ENCODE results near the gene FUBP1. TPM values are rescaled to one million over a fixed set of nuclear protein-coding genes. Genes with fewer than 3 reads are reported as not detected.

Gene FUBP1
- total RNA-seq, 1 experiment from 2014 or later, result 125 TPM

DNA sequence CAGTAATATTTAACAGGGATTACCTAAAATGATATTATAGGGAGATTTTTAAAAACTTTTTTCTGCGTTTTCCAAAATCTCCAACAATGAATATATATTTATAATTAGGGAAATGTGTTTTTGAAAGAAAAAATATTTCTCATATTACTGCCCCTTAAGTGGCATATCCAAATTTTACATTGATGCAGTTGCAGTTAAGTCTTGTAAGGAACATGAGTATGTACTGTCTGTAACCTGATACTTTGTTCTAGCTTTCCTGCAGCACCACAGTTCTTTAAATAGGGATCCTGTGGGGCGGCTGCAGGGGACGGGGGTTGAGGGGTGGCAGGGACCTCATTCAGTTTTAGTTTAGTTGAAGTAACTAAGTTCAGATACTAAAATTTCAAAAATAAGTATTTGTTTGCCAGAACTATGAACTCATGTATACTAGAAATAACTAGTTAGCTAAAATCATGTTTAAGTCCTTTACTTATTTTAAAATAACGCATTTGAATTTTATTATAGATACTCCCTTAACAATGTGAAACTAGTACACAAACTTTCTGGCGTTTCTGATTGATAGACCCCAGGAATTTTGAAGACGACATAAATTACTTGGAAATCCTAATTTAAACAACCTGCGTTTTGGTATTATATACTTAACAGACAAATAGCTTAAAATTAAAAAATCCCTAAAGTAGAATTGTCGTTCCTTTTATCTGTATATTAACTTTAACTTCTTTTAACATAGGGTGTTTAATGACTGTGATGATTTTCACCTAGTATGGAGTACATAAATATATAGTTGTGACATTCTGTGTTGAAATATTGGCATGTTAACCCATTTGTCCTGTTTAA, 25.2 kb upstream of the FUBP1 start:
- Histone ChIP-seq H3K9ac (ENCODE audit: low read length) (peak overlapping the region; percentile 75), H3K4me3 (replicated peaks in 1 of 2; ENCODE audit: low read depth in 1 of 2, low read length in 2 of 2) (peak overlapping the region; percentile 47 to 66), H3K36me3 (ENCODE audit: control insufficient read depth in 1 of 2, insufficient read depth in 2 of 2, low read length in 2 of 2) (no peaks in the 10 kb centered on the region), H2AFZ (ENCODE audit: low read depth, low read length, poor library complexity, severe bottlenecking) (peak overlapping the region; percentile 17), H3K9me3 (ENCODE audit: control insufficient read depth in 1 of 2, insufficient read depth in 1 of 2, low read depth in 1 of 2, low read length in 2 of 2) (no peaks in the 10 kb centered on the region), H3K4me1 (ENCODE audit: control insufficient read depth in 1 of 2, insufficient read depth in 2 of 2, low read length in 2 of 2) (peaks cover 24 to 56% of the 10 kb centered on the region in 2 experiments), H3K79me2 (ENCODE audit: insufficient read depth, low read length) (peaks cover 44% of the 10 kb centered on the region), H3K9me2 (ENCODE audit: insufficient read depth) (no peaks in the 10 kb centered on the region), H4K20me1 (ENCODE audit: insufficient read depth) (no peaks in the 10 kb centered on the region), H3K27me3 (ENCODE audit: insufficient read depth, low read length) (no peaks in the 10 kb centered on the region), H3K27ac (ENCODE audit: low read depth, low read length) (peak overlapping the region; percentile 71), H3K4me2 (ENCODE audit: low read length) (peak overlapping the region; percentile 83)
- ChIA-PET RAD21 (ENCODE audit: low non-redundant PET in 1 of 2, low total read pairs in 2 of 2, uncharacterized antibody in 2 of 2, unreplicated experiment in 2 of 2) (interaction anchor here in 1 of 2 experiments (1.5 kb wide), 1 partner anchor 110 kb away, joined by 5 read pairs; no protein-coding TSS in a partner anchor), CTCF (interaction anchor here (0.6 to 3.5 kb wide), 3 partner anchors 24 to 682 kb away, joined by 3 to 29 read pairs (median 4); no protein-coding TSS in a partner anchor), POLR2A (interaction anchor here (0.7 to 7.7 kb wide), 45 partner anchors 9 to 623 kb away, joined by 3 to 129 read pairs (median 5); partner anchors contain the start of gene FUBP1)
- intact Hi-C loops (cut with micrococcal nuclease), result loop anchor here (1.0 kb wide), 1 partner anchor 25 kb away; the partner anchor contains the start of gene FUBP1
- TSS peak; percentile 99 for BruUV-seq (replicated peaks)
- ATAC-seq, result peak; percentile 77
- peak; percentile 88 for DNase-seq (ENCODE audit: low read depth, low spot score)
- TF ChIP-seq EZH2phosphoT487 (IDR thresholded peaks at IDR 0.05; ENCODE audit: borderline replicate concordance), result no peak
- TF ChIP-seq POLR2AphosphoS5 (IDR thresholded peaks at IDR 0.05; ENCODE audit: low read depth, low read length), result peak; percentile 88
- peak; percentile 69; the same call in 1 of the 2 replicates for TF ChIP-seq CBX3 (IDR thresholded peaks at IDR 0.05; ENCODE audit: low read depth)
- no peak; the same call in 1 of the 2 replicates for TF ChIP-seq ELF1 (IDR thresholded peaks at IDR 0.05; ENCODE audit: borderline replicate concordance, low read depth)
- TF ChIP-seq ZFX (IDR thresholded peaks at IDR 0.05), result no peak
- TF ChIP-seq SP1 (IDR thresholded peaks at IDR 0.05; ENCODE audit: low read depth), result peak; percentile 72
- TF ChIP-seq TCF7L2 (IDR thresholded peaks at IDR 0.05; ENCODE audit: borderline replicate concordance, extremely low read depth, insufficient read depth, insufficient read length), result no peak
- TF ChIP-seq, protein P1, sequence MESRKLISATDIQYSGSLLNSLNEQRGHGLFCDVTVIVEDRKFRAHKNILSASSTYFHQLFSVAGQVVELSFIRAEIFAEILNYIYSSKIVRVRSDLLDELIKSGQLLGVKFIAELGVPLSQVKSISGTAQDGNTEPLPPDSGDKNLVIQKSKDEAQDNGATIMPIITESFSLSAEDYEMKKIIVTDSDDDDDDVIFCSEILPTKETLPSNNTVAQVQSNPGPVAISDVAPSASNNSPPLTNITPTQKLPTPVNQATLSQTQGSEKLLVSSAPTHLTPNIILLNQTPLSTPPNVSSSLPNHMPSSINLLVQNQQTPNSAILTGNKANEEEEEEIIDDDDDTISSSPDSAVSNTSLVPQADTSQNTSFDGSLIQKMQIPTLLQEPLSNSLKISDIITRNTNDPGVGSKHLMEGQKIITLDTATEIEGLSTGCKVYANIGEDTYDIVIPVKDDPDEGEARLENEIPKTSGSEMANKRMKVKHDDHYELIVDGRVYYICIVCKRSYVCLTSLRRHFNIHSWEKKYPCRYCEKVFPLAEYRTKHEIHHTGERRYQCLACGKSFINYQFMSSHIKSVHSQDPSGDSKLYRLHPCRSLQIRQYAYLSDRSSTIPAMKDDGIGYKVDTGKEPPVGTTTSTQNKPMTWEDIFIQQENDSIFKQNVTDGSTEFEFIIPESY (IDR thresholded peaks at IDR 0.05; ENCODE audit: extremely low read depth, insufficient replicate concordance, low read length), result peak; percentile 90
- TF ChIP-seq, protein P2, sequence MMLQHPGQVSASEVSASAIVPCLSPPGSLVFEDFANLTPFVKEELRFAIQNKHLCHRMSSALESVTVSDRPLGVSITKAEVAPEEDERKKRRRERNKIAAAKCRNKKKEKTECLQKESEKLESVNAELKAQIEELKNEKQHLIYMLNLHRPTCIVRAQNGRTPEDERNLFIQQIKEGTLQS (IDR thresholded peaks at IDR 0.05), result no peak
- TF ChIP-seq RAD21 (IDR thresholded peaks at IDR 0.05; ENCODE audit: low read depth), result no peak
- TF ChIP-seq EGR1 (IDR thresholded peaks at IDR 0.05; ENCODE audit: low read depth), result peak; percentile 54; the same call in 1 of the 2 replicates
- TF ChIP-seq, protein P3, sequence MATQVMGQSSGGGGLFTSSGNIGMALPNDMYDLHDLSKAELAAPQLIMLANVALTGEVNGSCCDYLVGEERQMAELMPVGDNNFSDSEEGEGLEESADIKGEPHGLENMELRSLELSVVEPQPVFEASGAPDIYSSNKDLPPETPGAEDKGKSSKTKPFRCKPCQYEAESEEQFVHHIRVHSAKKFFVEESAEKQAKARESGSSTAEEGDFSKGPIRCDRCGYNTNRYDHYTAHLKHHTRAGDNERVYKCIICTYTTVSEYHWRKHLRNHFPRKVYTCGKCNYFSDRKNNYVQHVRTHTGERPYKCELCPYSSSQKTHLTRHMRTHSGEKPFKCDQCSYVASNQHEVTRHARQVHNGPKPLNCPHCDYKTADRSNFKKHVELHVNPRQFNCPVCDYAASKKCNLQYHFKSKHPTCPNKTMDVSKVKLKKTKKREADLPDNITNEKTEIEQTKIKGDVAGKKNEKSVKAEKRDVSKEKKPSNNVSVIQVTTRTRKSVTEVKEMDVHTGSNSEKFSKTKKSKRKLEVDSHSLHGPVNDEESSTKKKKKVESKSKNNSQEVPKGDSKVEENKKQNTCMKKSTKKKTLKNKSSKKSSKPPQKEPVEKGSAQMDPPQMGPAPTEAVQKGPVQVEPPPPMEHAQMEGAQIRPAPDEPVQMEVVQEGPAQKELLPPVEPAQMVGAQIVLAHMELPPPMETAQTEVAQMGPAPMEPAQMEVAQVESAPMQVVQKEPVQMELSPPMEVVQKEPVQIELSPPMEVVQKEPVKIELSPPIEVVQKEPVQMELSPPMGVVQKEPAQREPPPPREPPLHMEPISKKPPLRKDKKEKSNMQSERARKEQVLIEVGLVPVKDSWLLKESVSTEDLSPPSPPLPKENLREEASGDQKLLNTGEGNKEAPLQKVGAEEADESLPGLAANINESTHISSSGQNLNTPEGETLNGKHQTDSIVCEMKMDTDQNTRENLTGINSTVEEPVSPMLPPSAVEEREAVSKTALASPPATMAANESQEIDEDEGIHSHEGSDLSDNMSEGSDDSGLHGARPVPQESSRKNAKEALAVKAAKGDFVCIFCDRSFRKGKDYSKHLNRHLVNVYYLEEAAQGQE (IDR thresholded peaks at IDR 0.05; ENCODE audit: low read depth), result no peak
- peak; percentile 70 for TF ChIP-seq SRF (IDR thresholded peaks at IDR 0.05; ENCODE audit: low read depth)
- peak; percentile 68 for TF ChIP-seq CEBPB (IDR thresholded peaks at IDR 0.05; ENCODE audit: low read depth)
- no peak for TF ChIP-seq ZNF274 (IDR thresholded peaks at IDR 0.05; ENCODE audit: low read depth, low read length)
- TF ChIP-seq FOSL1 (IDR thresholded peaks at IDR 0.05; ENCODE audit: low read depth), result peak; percentile 47
- no peak for TF ChIP-seq EZH2 (IDR thresholded peaks at IDR 0.05)
- peak; percentile 100 for TF ChIP-seq SIN3A (IDR thresholded peaks at IDR 0.05; ENCODE audit: low read depth)
